Activated CD4-positive, alpha-beta T cell treated with anti-CD3 and anti-CD28 coated beads for 24 hours (primary cell): ENCODE results near the gene SETD1B.

Experiments used
- DNase-seq, 2 donors: peaks; one replicate each; pipeline ENCODE4 v3.0.0-alpha.2; 2020; ENCODE audit warnings: low read depth in 2 of 2

The SETD1B gene

DNA sequence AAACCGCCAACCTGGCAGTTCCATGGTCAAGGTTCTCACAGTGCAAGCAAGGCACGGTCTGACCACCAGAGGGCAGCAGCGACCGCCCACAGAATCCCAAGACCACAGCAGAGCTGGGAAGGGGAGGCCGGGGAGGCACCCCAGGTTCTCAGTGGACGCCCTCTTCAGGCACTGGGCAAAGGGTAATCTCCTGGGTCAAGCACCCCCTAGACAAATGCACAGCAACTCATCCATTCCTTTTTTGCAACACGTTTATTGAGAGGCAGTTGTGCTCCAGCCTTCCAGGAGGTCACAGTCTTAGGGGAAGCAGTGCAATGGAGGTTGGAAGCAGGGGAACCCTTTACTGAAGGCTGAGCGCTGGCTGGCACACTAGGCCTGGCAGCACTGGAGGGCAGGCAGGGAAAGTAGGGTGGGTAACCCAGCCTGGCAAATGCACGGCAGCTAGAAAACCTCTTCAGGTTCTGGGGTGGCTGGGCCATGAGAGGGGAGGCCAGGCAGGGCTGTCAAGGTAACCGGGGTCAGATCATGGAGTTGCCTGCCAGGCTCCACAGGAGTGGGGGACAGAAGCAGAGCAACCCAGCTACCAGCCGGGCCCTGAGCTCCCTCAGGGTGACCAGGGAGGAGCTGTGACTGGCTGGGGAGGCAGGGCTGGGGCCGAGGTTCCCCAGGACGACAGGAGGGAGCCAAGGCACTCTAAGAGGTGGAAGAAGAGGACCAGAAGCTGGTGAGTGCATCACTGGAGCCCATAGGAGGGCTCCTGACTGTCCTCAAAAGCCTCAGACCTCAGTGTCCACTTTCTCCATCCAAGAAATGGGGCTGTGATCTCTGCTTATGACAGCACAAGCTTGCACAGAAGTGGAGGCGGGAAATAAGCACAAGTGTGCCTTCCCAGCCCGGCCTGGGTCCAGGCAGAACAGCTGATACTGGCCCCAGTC lies 8.5 kb upstream of the SETD1B start:
- DNase-seq, result peak; percentile 76 to 81

DNA sequence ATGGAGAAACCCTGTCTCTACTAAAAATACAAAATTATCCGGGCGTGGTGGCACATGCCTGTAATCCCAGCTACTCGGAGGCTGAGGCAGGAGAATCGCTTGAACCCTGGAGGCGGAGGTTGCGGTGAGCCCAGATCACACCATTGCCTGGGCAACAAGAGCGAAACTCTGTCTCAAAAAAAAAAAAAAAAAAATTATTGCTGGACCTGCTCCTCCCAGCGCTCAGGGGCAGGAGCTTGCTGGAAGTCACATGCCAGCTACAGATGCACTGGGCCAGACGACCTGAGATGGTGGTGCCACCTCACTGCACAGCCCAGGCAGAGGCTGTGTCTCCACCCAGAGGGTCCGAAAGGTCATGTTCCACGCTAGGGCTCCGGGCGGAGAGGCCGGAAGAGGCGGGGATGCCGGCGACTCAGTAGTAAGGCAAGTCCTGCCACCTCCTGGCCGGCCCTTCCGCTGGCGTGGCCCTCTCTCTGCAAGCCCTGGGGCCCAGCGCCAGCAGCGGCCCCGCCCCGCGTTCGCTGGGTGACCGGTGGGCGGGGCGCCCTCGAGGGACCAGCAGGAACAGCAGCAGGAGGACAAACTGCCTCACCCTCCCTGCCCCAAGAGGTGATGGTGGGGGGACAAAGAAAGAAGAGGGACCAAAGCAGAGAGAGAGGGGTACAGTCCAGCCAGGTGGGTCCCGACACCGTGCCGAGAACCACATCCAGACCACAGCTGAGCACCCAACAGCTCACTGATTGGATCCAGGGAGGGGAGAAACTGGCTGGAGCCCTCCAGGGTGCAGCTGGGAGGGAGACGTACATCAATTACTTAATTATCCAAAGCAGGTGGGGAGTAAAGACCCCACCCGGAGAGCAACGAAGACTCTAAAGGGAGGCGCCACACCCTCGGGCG lies 6.7 kb upstream of the SETD1B start:
- DNase-seq, result no peak

DNA sequence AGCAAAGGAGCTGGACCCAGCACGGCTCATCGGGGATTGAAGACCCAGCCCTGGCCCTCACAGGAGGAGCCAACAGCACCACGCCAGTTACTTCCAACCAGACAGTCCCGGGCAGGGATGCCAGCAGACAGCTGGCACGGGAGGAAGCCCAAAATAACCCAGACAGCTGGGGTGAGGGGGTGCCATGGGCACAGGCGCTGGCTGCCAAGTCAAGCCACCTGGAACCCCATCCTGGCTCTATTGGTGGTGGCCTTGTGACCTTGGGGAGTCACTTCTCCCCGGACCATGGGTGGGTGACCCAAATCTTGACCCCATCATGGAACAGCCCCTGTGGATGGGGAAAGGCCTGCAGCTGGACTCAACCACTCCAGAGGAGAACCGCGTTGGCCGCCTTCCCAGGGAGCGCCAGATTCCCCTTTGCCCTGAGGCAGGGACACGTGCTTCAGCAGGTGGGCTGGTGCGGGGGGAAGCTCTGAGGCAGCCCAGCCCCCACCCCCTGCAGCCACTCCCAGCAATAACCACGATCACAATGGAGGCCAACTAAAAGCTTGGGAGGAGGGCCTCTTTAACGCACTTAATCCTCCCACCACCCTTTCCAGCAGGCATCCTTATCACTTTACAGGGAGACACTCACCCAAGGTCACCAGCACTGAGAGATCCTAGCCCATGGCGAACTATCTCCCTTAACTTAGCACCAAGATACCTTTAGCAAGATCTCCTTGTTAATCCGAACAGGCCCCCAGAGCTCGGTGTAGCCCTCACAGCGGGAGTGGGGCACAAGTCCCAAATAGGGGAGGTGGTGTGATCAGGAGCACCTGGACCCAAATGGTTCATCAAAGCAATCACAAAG lies 5.6 kb upstream of the SETD1B start:
- DNase-seq, result no peak

DNA sequence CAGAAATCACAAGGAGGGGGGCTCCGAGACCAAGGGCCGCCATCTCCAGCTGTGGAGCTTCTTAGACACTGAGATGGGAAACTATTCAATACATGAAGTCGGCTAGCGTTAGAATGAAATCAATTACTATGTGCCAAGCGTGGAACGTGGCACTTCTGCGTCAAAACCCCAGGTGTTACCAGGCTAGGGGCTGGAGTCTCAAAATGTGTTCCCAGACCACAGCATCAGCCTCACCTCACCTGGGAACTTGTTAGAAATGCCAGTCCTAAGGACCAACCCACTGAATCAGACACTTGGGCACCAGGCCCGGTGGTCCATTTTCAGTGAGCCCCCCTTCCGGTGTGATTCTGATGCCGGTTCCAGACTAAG lies 5.0 kb upstream of the SETD1B start:
- DNase-seq, result no peak

DNA sequence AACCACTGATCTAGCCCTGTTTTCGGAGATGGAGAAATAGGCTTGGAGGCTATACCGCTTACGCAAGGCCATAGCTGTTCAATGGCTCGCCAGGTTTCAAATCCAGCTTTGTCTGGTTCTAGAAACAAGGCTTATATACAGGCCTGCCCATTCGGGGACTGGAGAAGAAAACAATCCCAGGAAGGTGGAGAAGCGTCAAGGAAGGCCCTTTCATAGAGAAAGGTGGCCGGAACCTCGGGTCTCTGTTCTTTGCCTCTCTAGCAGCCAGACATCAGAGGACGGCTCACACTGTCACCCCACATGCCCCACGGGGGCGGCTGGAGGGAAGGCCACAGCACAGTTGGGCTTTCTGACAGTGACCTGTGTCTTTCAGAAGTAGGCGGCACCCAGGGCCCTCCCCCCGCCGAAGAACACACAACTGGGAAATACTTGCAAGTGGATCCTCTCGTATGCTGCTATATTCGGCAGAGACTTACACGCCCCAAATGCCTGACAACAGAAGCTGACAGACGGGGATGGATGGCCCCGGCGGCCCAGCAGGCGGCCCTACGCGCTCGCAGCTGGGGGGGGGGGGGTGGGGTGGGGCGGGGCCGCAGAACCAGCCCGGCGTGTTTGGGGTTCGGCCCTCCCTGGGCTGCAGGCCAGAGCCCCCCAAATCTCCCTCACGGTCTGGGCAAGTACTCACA lies 4.5 kb upstream of the SETD1B start:
- DNase-seq, result no peak

DNA sequence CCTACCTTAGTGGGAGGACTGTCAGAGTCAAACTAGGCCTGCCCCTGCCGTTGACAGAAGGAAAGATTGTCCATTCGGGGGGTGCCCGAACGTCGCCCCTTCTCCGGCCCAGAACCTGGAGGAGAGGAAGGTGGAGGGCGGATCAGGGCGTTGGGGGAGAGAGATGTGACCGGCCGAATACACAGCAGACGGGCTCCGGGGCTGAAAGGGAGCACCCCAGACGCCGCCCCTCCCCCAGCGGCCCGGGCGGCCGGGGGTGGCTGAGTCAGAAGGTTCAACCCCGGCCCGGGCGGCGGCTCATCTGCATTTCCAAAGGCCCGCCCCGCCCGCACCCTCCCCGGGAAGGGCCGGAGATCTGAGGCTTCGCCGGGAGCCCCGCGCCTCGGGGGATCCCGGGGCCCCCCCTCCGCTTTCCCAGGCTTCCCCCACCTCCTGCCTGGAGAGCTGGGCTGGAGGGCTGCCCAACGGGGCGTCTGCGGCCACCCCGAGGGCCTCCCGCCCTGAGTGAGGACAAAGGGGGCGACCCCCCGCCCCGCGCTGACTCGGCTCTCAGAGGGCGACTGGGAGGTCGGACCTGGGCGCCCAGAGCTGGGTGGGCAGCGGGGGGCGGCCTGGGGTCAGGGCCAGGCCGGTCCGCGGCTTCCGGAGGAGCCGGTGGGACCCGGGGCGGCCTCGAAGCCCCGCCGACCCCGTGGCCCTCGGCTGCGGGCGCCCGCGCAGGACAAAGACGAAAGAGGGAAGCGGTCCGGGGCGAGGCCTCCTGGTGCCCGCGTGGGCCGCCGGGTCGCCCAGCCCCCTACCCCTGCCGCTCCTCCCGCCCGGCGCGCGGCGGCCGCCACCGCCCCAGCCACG lies 3.7 kb upstream of the SETD1B start:
- peak; percentile 75 to 76 for DNase-seq

DNA sequence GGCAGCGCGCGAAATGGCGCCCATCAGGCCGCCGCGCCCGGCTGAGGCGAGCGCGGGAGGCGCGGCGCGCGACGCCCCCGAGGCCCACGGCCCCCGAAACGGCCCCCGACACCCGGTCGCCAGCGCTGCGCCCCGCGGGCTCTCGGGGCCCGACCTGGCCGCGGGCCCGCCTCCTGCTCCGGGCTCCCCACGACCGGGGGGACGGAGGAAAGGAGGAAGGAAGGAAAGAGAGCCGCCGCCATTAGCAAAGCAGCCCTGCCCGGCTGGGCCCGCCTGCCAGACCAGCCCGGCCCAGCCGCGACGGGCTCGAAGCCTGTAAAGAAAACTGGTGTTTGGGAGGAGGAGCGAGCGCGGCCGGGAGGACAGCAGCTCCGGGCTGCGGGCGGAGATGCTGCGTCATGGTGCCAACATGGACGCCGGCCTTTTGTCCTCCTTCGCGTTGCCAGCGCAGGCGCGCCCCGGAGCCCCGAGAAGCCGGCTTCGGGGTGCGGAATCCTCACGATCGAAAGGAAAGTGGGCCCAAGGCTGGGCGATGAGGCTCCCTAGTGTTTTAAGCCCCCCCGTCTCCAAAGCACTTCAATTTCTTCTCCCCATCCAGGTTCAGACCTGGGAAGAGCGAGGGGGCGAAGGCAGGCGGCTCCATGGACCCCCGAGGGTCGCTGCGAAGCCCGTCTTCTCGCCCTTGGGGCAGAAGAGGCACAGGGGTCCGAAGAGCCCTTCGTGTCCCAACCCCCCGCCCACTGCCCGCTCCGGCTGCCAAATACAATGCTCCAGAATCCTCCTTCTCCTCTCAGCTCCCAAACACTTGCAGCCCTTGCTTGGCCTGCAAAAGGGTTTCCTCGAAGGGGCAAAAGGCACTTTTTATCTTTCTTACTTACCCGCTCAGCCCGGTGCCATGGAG lies 2.9 kb upstream of the SETD1B start:
- DNase-seq, result no peak

DNA sequence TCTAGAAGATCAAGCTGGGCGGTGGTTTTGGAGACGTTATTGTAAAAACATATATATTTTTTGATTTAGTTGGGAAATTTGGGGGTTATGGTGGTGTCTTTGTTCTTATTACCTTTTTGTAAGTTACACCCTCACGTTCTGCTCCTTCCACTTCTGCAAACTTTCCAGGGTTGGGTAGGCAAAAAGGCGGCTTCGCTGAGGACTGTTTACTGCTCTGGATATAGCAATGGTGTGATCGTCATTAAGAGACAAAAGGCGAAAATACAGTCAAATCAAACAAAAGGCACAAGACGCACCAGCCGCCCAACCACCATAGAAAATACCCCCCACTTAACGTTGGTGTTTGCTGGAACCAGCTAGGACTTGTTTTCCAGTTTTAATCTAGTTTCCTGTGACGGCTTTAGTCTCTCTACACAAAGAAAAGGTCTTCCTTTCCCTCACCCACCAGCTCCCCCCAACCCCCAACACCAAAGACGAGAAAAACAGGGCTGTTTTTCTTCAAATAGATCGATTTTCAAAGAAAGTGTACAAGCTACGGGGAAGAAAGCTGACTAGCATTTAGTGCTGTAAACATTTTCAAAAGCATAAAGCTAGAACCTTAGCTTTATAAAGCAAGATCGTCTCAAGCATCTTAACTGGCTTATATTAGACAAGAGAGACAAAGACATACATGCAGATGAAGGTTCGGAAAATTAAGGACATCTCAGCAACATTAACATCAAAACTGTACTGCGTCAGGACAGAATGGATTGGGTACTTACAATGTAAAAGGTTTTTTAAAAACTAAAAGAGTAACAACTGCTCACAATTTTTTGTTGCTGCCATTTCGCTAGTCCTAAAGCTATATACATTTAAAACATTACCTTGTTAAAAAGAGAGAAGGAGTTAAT lies 2.0 kb upstream of the SETD1B start:
- DNase-seq, result no peak

DNA sequence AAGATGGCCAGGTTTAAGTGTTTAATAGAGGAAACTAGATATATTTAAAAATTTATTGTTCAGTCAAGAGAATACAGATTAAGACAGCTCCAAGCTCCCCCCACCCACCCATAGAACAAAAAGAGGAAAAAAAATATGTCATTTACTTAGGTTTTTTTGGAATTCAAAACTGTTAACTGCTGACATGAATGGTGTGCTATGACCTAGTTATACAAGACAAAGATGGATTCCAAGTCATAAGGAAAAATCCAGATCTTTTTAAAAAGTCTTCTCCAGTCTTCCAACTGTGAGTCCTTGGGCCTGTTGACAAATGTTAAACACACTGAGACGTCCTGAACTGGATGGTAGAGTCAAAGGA lies 1.3 kb upstream of the SETD1B start:
- DNase-seq, result no peak

DNA sequence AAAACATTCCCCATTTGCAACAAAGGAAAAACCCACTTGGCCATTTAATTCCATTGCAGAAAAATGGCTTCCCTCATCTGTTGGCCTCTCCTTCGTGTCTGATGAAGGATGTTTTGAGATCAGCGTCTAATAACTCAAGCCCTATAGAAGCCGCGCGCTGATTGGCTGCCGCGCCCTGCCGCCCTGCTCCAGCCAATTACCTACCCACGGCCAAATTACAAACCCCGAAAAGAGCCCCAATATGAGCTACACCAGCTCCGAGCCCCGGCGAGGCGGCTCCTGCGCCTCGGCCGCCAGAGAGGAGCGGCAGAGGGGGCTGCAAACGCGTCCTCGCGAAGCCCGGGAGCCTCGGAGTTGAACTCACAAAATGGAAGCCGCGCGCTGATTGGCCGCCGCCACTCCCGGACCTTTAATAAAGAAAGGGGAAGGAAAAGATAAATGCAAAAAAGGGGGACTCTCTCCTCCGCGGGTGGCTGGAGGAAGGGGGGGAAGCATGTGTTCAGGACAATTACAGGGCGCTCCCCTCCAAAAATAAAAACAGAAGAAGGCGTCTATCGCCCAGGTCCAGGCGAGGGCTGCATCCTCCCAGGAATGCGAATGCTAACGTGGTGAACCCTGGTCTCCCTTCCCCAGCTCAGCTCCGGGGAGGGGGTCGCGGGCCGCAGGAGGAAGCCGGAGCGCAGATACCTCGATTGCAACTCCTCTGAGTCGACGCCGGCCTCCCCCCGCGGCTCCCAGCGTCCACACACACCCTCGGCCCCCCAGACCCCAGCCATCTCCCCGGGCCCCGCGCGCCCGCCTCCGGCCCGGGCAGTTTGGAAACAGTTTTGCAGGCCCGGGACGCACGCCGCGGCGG lies 738 bp upstream of the SETD1B start:
- peak; percentile 75 to 79 for DNase-seq

DNA sequence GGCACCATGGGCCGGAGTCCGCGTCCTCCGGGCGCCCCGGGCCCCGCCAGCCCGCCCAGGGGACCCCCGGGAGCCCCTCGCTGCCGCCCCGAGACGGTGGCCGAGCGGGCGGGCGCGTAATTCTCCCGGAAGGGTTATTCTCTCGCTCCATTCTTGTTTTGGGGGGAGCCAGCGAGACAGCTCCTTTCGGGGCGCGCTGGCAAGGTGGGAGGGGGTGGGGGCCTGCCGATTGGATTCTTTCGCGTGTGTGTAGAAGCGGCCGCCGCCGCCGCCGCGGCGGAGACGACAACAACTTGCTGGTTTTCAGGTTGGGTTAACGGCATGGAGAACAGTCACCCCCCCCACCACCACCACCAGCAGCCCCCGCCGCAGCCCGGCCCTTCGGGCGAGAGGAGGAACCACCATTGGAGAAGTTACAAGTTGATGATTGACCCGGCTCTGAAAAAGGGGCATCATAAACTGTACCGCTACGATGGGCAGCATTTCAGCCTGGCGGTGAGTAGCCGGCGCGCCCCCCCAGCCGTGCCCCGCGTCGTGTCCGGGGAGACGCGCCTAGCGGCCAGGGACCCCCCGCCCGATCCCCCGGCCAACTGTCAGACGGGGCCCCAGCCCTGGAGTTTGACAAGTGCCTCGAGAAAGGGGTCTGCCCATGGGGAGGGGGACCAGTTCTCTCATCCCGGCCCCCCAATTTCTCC lies 755 bp downstream of the SETD1B start:
- no peak for DNase-seq

DNA sequence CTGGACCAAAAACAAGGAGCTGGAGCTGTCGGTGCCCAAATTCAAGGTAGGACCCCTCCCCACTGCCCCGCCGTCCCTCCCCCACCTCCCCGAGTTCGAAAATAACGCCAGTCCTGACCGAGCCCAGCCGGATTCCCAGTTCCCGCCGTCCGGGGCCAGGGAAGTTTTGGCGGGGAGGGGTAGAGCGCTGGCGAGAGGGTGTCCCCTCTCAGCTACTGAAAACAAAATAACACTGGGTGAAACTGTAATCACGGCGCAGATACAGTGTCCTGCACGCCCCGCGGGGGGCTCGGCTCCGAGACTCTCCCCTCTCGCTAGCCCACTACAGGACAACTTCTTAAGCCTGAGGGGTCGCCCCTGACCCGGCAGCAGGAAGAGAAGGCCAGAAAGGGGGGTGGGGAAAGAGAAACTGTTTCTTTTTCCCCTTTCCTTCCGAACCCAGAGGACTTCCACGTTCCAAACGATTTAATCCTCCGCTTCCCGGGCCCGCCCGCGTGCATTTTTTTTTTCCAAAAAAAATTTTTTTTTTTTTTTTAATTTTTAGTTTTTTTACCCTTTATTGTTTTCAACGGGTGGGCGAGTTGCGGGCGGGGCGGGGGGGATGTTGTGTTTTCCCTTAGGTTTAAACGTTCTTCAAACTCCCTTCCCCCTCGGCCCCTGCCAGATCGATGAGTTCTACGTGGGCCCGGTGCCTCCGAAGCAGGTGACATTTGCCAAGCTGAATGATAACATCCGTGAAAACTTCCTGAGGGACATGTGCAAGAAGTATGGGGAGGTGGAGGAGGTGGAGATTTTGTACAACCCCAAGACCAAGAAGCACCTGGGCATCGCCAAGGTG lies 1.6 kb downstream of the SETD1B start:
- DNase-seq, result no peak

DNA sequence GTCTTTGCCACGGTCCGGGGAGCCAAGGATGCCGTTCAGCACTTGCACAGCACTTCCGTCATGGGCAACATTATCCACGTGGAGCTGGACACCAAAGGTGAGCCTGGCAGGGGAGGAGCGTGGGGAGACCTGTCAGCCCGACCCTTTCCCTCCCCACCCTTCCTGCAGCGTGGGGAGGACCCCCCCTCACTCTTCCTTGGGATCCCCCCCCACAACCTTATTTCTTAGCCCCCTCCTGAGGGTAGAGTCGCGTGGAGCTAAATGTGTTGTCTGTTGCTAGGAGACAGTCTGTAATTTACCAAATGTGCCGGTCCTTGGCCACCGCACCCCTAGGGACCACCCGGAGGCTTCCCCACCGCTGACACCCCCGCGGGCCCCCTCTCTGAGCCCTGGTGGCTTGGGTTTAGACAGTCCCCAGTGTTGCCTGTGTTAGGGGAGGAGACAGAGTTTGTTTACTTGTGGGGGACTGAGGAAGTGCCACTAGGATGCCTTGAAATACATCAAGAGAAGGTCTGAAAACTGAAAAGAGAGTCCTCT lies 2.3 kb downstream of the SETD1B start:
- no peak for DNase-seq

DNA sequence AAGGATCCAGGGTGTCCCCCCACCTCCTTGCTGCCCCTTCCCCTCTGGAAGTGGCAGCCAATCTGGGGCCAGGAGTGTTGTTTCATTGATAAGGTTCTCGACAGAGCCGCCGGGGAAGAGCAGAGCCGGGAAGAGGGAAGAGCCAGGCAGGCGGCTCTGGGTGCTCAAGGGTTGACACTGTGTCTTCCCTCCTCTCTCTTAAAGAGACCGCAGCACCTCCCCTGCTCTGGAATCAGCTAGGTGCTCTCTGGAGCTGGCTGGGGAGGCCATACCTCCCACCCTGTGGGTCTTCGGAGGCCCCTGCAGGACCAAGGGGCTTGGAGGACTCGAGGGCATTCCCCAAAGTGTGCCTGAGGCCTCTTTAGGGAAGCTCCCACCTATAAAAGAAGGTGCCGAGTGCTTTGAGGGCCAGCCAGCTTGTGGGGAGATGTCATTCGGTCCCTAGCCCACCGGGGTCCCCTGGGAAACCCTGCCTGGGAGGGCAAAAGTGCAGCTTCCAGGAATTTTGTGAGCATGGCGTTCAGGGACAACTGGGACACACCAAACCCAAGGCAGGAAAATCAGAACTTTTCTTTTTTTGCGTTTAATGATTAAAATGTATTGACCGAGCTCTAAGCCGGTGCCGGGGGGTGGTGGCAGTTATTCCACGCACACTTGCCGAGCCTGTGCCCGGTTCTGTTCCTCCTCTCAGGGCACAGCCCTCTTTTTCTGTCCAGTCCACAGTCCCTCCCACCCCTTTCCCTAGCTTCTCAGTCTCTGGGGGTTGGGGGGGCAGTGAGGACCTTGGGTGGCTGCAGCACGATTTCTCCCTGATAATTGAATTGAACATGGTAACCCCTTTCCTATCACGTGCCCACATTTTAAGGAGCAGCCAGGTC lies 3.0 kb downstream of the SETD1B start:
- DNase-seq, result no peak
